Panc1 (cell line): ENCODE data around the gene RAB7A. TPM values are rescaled to one million over a fixed set of nuclear protein-coding genes. Genes with fewer than 3 reads are reported as not detected.
A peak's percentile ranks its signal among the peaks of the same experiment; 100 is the strongest.

Experiments
- ATAC-seq: fragments of 200-7000 bp; cut with Tn5 transposase; 2 replicates; pipeline ENCODE4 v1.9.1; 2020; ENCODE audit warnings: mild to moderate bottlenecking, moderate library complexity
- BruUV-seq: library from RNA; stranded (reverse); fragments of 400-500 nt; replicated peaks from 2 replicates; lab custom pipeline; 2021; lab: Mats Ljungman, UMichigan
- CTCF ChIA-PET: fragments of 300-600 bp; sonication (Branson Sonifier 250); formaldehyde crosslinking; loops from one replicate; lab custom pipeline; 2022; ENCODE audit warnings: antibody characterized with exemption; lab: Charles Lee
- POLR2A ChIA-PET: fragments of 300-600 bp; sonication (Branson Sonifier 250); formaldehyde crosslinking; loops from one replicate; lab custom pipeline; 2022; ENCODE audit warnings: antibody characterized with exemption; lab: Charles Lee
- DNase-seq: peaks from one replicate; pipeline ENCODE4 v3.0.0-alpha.2; 2010; ENCODE audit warnings: low read depth, low spot score
- H3K27ac ChIP-seq: 2 replicates; pipeline ENCODE4 v1.5.1; 2011; ENCODE audit warnings: mild to moderate bottlenecking, low read length, inconsistent platforms
- H3K27me3 ChIP-seq: fragments of 200-500 bp; sonication (Bioruptor generic); 2 replicates; pipeline ENCODE4 v1.6.0; 2014; ENCODE audit warnings: low read length, inconsistent platforms; ENCODE audit not compliant: control insufficient read depth, insufficient read depth
- H3K36me3 ChIP-seq: fragments of 200-500 bp; sonication (Bioruptor generic); 2 replicates; pipeline ENCODE4 v1.5.1; 2014; ENCODE audit warnings: inconsistent platforms, mild to moderate bottlenecking, low read length, moderate library complexity; ENCODE audit not compliant: control insufficient read depth, insufficient read depth
- H3K4me1 ChIP-seq: 2 replicates; pipeline ENCODE4 v1.5.1; 2011; ENCODE audit warnings: inconsistent platforms, mild to moderate bottlenecking, low read length, moderate library complexity; ENCODE audit not compliant: control insufficient read depth, insufficient read depth
- H3K4me3 ChIP-seq, 2 experiments: 2 replicates each; pipeline ENCODE4 v1.5.1; 2011 to 2012; ENCODE audit warnings: low read depth in 2 of 2, low read length in 2 of 2, mild to moderate bottlenecking in 2 of 2, inconsistent platforms in 1 of 2, moderate library complexity in 1 of 2
- H3K9me3 ChIP-seq: fragments of 200-500 bp; sonication (Bioruptor generic); 2 replicates; pipeline ENCODE4 v1.5.1; 2014; ENCODE audit warnings: low read depth, mild to moderate bottlenecking, inconsistent platforms, low read length, moderate library complexity; ENCODE audit not compliant: control insufficient read depth, insufficient read depth
- CTCF ChIP-seq: fragments of 450-650 bp; IDR thresholded peaks from 2 replicates; pipeline ENCODE4 v1.5.1; 2017; ENCODE audit warnings: mild to moderate bottlenecking
- REST ChIP-seq, 2 experiments: IDR thresholded peaks; 2 replicates each; pipeline ENCODE4 v1.6.1; 2011 to 2012; ENCODE audit warnings: low read depth in 2 of 2, control low read depth in 1 of 2, low read length in 1 of 2, mild to moderate bottlenecking in 1 of 2, moderate library complexity in 1 of 2; ENCODE audit not compliant: insufficient read depth in 1 of 2
- SIN3A ChIP-seq: IDR thresholded peaks from 2 replicates; pipeline ENCODE4 v1.6.1; 2012; ENCODE audit warnings: low read depth, mild to moderate bottlenecking, low read length, moderate library complexity, borderline replicate concordance; ENCODE audit not compliant: insufficient read depth
- in situ Hi-C: cut with HindIII; loops from 2 replicates; pipeline ENCODE4 v1.10.0; 2016; ENCODE audit warnings: low sequenced_read_pairs, low pct_unique_long_range_greater_than_20kb
- intact Hi-C: fragments of 100-400 bp; cut with micrococcal nuclease; formaldehyde crosslinking; loops from one replicate; pipeline ENCODE4 v1.10.0; 2022; ENCODE audit not compliant: unreplicated experiment
- total RNA-seq: library from RNA; stranded (reverse); gene quantifications from one replicate; pipeline ENCODE4 v1.2.1, GENCODE V29; 2021; ENCODE audit not compliant: unreplicated experiment

Gene RAB7A
- total RNA-seq, 1 experiment from 2014 or later, result 386 TPM

- ChIA-PET CTCF (no interaction called here), POLR2A (interaction anchor here (0.6 kb wide), 1 partner anchor 100 kb away, joined by 6 read pairs; no protein-coding TSS in a partner anchor)
- no peaks in the 10 kb centered on the region for H3K36me3 ChIP-seq
- H3K4me3 ChIP-seq, result peak overlapping the region in 1 of 2 experiments; percentile 34; a peak in 3 of 4 replicates
- H3K27me3 ChIP-seq, result no peaks in the 10 kb centered on the region
- ATAC-seq (peak; percentile 19), DNase-seq (no peak)
- no TSS peak for BruUV-seq
- in situ Hi-C loops, result no loop called here
- peaks cover 13% of the 10 kb centered on the region; the same call in 1 of the 2 replicates for H3K4me1 ChIP-seq
- TF ChIP-seq CTCF, result no peak
- no peaks in the 10 kb centered on the region for H3K9me3 ChIP-seq
- intact Hi-C loops, result no loop called here
- no peak overlapping the region; the same call in 1 of the 2 replicates for H3K27ac ChIP-seq
These were observed 119.3 kb downstream of the RAB7A start for GRCh38 chr3:128845119-128845777.

- POLR2A ChIA-PET, result interaction anchor here (0.6 kb wide), 1 partner anchor 101 kb away, joined by 6 read pairs; no protein-coding TSS in a partner anchor
- peak overlapping the region in 1 of 2 experiments; percentile 34; a peak in 3 of 4 replicates for H3K4me3 ChIP-seq
- peak overlapping the region; percentile 8; the same call in 1 of the 2 replicates for H3K27ac ChIP-seq
These were observed 119.9 kb downstream of the RAB7A start for GRCh38 chr3:128845778-128846485.

GRCh38 chr3:128846486-128846891, 120.5 kb downstream of the RAB7A start:
- Histone ChIP-seq H3K27ac (no peak overlapping the region), H3K27me3 (no peaks in the 10 kb centered on the region), H3K4me1 (peaks cover 13% of the 10 kb centered on the region; the same call in 1 of the 2 replicates), H3K4me3 (no peak overlapping the region), H3K36me3 (no peaks in the 10 kb centered on the region), H3K9me3 (no peaks in the 10 kb centered on the region)
- BruUV-seq, result no TSS peak
- ATAC-seq (peak; percentile 4; the same call in 1 of the 2 replicates), DNase-seq (no peak)
- TF ChIP-seq REST (IDR thresholded peaks at IDR 0.05; ENCODE audit: insufficient read depth in 1 of 2, low read depth in 2 of 2, low read length in 1 of 2), result no peak
- TF ChIP-seq CTCF, result 0 out of 2 replicates have a peak, but pooled peaks have one; percentile 21
- ChIA-PET CTCF (no interaction called here), POLR2A (no interaction called here)
- in situ Hi-C loops, result no loop called here
- intact Hi-C loops, result no loop called here

More at GRCh38 chr3:128845778-128846485, 119.9 kb downstream of the RAB7A start:
- H3K4me1 ChIP-seq, result peaks cover 13% of the 10 kb centered on the region; the same call in 1 of the 2 replicates
- no peaks in the 10 kb centered on the region for H3K9me3 ChIP-seq
- TF ChIP-seq SIN3A, result no peak
- TF ChIP-seq CTCF, result peak; percentile 75
- H3K36me3 ChIP-seq, result no peaks in the 10 kb centered on the region
- no TSS peak for BruUV-seq
- peak; percentile 82 for ATAC-seq
- intact Hi-C loops, result no loop called here
- H3K27me3 ChIP-seq, result no peaks in the 10 kb centered on the region
- CTCF ChIA-PET, result no interaction called here
- in situ Hi-C loops, result no loop called here
- DNase-seq, result no peak
